Retina (tissue), 1 donor: Measurements from ENCODE around the gene METTL2B.
"Not testable (repeated sequence)": the region's sequence is repeated elsewhere in the genome, so short reads cannot be mapped to it uniquely, and the experiment has no call there.

ENCODE experiments used
- DNase-seq: peaks from one replicate; pipeline ENCODE4 v3.0.0-alpha.2; 2016

The METTL2B gene

DNA sequence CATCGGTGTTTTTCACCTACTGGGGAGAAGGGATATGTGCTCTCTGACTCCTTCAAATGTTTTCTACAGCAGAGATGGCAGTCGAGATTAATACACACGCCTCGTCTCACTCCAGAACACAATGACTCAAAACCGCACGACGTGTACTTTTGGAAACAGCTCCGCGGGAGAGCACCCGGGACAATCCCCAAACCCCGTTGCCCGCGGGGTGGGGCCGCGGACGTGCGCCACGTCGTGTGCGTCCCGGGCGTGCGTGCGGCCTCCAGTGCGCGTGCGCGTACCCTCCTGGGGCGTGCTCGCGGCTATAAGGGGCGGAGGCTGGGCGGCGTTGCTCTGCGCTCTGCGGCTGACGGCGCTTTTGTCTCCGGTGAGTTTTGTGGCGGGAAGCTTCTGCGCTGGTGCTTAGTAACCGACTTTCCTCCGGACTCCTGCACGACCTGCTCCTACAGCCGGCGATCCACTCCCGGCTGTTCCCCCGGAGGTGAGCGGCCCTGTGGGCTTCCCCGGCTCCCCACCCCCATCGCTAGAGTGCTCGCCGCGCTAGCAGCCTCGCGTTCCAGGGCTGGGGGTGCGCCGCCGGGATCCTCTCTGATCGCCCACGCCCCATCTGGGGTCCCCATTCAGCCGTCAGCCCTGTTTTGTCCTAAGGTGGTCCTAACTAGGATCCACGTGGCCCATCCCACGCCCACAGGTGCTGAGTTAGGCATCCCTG lies 20.8 kb upstream of the METTL2B start, which contains the start of gene HILPDA:
Gene HILPDA (plus strand): TSS at position 336 of the 712 bp plus-strand sequence. CDS start 1,391 bp downstream, outside the sequence.
- peak; percentile 96 for DNase-seq

DNA sequence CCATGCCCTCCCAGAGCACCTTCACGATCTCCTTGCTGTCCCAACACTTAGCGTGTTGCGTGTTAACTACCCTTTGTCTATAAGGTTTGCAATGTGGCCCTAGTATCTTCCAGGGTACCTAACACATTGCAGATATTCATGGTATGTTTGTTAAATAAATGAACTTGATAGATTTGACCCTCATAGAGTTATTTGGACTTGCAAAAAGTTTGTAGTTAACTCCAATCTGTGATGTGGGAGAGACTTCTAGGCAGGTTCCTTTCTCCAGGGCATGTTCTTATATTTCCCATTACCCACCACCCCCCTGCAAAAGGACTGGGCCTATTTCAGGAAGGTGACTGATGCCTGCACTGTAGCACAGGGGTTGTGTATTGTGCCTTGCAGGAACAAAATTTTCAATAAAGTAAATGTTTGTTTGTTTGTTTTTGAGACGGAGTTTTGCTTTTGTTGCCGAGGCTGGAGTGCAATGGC lies 20.3 kb upstream of the METTL2B start:
- DNase-seq = no peak

DNA sequence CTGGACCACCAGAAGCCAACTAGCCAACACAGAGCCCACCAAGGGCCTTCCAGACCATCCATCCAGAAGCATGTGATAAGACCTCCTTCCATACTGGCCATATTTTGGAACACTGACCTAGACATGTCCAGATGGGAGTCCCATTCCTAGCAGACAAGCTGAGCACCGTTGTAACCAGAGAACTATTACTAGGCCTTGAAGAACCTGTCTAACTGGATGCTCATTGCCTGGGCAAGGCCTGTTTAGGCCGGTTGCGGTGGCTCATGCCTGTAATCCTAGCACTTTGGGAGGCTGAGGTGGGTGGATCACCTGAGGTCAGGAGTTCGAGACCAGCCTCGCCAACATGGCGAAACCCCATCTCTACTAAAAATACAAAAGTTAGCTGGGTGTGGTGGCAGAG lies 19.2 kb upstream of the METTL2B start:
- not testable (repeated sequence) for DNase-seq

DNA sequence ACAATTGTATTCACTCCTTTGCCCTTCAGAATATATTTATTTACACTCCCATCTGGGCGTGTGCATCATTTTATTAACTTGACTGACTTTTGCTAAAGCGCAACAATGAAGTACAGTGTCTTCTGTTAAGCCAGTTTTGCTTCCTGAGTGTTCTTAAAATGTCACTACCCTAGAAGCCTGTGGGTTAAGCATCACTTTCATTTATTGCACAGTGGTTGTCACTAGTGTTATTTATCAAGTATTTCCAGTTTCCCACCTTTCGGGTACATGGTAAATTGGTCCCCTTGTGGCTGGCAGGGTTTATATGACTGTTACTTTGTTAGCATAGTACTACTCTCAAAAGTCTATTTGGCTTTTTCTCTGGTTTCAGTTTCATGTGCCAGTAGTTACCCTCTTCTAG lies 17.6 kb upstream of the METTL2B start:
- DNase-seq = no peak

DNA sequence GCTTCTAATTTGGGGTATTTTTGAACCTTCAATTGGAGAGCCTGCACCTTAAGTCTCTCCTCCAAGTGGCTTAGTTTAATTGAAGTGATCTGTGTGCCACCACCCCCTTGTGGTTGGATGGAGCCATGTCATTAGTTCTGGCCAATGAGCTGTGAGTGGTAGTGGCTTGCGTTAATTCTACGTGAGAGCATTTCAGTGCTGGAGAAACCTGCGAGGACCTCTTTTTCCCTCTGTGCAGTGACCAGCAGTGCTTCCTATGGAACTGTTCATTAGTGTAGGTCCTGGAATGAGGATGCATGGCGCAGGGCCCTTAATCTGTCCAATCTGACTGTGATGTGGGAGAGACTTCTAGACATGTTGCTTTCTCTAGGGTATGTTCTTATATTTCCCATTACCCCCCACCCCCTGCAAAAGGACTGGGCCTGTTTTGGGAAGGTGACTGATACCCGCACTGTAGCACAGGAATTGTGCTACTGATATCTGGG lies 17.1 kb upstream of the METTL2B start:
- peak; percentile 66 for DNase-seq

DNA sequence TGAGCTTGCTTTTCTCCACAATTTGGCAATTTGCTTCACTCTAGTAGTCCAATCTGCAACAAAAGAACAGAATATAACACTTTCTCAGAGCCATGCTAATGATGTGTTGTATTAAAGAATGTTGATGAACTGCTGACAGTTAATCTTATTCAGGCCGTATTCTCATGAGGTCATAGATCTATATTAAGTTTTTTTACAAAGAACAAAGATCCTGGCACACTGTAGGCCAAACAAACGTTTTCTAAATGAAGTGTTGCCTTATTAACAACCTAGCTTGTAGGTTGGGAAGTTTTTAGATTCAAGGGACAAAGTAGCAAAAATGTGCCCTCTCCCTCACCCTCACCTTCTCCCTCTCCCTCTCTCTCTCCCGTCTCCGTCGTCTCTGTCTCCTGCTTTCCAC lies 14.1 kb upstream of the METTL2B start:
- DNase-seq = no peak

DNA sequence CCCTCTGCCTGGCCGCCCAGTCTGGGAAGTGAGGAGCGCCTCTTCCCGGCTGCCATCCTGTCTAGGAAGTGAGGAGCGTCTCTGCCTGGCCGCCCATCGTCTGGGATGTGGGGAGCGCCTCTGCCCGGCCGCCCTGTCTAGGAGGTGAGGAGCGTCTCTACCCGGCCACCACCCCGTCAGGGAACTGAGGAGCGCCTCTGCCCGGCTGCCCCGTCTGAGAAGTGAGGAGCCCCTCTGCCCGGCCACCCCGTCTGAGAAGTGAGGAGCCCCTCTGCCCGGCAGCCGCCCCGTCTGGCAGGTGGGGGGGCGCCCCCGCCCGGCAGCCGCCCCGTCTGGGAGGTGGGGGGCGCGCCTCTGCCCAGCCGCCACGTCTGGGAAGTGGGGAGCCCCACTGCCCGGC lies 13.2 kb upstream of the METTL2B start:
- not testable (repeated sequence) for DNase-seq

DNA sequence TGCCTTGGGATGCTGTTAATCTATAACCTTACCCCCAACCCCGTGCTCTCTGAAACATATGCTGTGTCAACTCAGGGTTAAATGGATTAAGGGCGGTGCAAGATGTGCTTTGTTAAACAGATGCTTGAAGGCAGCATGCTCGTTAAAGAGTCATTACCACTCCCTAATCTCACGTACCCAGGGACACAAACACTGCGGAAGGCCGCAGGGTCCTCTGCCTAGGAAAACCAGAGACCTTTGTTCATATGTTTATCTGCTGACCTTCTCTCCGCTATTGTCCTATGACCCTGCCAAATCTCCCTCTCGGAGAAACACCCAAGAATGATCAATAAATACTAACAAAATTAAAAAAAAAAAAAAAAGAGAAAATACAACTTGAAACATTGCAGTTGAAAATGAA lies 12.6 kb upstream of the METTL2B start:
- DNase-seq = not testable (repeated sequence)

DNA sequence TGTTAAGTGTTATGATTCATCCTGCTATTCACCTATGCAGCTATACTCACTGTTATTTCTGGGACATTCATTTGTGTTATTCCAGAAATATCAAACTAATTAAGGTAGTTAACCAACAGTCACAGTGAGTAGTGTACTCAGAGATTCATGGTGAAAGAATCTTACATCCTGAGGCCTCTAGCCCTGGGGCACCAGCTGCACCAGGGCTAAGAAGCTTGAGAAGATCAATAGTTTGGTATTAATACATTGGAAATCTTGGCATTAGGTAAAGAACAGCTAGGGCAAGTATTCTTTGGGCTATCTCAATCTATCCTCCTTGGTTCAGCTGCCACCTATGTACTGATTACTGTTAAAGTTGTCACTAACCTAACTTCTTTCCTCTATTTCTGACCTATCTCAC lies 9.7 kb upstream of the METTL2B start:
- DNase-seq = not testable (repeated sequence)

DNA sequence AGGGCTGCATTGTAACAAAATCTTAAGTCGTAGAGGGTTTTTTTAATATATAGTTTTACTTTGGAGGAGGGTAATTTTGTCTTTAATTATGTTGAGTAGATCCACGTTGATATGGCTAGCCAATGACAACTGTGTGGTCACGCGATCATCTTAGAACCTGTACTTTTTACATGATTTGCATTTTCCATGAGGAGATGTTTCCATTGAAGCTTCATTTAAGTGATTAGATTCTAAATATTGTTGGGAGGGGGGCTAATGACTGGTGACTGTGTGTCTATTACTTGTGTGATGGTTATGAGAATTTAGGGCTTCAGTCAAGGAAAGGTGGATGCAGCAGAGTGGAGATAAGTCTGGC lies 765 bp downstream of the METTL2B start:
- not testable (repeated sequence) for DNase-seq

DNA sequence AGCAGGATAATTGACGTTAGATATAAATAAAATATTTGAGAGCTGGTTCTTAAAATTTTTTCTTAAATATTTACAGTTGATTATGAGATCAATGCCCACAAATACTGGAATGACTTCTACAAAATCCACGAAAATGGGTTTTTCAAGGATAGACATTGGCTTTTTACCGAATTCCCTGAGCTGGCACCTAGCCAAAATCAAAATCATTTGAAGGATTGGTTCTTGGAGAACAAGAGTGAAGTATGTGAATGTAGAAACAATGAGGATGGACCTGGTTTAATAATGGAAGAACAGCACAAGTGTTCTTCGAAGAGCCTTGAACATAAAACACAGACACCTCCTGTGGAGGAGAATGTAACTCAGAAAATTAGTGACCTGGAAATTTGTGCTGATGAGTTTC lies 2.5 kb downstream of the METTL2B start:
- DNase-seq = not testable (repeated sequence)

DNA sequence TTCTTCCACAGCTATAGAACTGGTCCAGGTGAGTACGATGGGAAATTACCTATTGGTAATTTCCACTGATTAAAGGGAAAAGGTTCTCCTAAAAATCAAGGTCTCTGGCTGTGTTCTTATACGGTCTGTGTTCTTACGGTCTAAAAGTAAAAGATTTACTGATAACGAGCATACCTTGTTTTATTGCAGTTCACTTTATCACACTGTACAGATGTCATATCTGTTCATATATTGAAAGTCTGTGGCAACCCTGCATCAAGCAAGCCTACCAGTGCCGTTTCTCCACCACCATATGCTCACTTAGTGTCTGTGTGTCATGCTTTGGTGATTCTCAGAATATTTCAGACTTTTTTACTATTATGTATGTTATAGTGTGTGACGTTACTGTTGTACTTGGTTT lies 11.6 kb downstream of the METTL2B start:
- not testable (repeated sequence) for DNase-seq

DNA sequence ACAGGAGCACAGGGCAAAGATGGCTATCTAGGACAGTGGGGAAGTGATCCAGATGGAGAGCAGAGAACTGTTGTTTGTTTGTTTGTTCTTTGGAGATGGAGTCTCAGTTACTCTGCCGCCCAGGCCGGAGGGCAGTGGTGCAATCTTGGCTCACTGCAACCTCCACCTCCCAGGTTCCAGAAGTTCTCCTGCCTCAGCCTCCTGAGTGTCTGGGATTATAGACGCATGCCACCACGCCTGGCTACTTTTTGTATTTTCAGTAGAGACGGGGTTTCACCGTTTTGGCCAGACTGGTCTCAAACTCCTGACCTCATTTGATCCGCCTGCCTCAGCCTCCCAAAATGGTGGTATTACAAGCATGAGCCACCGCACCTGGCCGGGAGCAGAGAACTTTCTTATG lies 20.9 kb downstream of the METTL2B start:
- DNase-seq = no peak

DNA sequence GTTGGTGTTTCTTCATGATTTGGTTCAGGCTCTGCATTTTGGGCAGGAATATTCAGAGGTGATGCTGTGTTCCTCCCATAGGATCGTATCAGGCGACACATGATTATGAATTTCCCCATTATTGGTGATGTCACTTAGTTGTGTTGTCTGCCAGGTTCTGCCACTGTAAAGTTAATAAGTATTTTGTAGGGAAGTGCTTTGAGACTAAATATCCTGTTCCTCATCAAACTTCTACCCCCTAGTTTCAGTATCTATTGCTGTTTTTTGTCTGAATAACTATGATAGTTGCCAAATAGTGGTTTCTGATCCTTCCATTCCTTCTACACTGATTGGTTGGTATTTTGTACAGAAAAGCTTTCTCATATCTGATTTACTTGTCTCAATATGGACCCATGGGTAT lies 28.9 kb downstream of the METTL2B start:
- not testable (repeated sequence) for DNase-seq

DNA sequence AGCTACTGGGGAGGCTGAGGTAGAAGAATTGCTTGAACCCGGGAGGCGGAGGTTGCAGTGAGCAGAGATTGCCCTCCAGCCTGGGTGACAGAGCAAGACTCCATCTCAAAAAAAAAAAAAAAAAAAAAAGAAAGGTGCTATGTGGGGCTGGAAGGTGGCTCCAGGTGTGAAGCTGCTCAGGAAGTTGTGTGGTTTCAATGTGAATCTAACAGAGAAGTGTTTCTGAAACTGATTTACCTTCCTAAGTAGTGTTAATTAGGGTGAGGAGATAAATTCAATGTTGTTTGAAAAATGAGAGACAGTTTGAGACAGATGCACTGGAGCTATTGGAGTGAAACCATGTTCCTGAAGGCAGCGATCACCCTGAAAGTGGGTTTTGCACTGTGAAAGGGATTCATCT lies 30.3 kb downstream of the METTL2B start:
- not testable (repeated sequence) for DNase-seq

DNA sequence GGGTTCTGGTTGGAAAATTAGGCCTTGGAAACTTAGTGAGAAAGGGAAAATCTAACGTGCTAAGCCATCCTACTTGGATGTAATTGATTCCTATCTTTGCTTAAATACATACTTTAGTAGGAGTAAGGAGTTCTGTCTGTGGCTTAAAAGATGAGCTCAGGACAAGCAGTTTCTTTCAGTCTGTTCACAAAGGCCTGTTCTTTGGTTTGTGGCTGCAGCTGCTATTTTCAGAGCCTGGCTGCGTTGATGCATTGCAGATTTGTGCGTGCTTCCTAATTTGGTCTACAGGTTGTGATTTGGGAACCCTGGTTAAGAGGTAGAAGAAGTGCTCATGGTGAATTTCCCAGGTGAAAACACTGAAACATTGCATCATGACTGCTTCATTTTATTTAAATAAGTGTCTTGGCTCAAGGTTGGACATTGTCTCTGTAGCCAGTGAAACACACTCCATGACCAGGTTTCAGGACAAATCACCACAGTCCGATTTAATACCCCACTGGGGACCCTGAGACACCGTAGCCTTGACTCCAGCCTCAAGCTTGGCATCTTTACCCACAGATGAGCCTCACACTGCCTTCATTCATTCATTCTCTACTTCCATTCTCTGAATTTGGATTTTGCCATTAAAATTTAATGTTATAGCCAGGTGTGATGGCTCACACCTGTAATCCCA lies 30.9 kb downstream of the METTL2B start:
- not testable (repeated sequence) for DNase-seq

DNA sequence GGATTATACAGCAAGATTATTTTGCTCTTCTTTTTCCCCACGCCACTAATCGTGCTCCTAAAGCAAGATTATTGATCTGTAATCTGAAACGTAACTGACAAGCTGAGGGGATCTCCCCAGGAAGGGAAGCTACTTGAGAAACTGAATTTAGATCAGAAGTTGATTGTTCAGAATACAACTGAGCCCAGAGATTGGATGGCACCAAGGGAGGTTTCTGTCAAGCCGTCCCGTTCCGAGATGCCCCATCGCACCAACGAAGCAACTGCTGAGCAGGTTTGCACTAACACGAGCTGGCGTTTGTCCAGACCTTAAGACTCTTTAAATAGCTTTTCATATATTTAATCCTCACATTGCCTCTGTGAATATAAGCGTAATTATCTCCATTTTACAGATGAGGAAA lies 35.1 kb downstream of the METTL2B start:
- not testable (repeated sequence) for DNase-seq

DNA sequence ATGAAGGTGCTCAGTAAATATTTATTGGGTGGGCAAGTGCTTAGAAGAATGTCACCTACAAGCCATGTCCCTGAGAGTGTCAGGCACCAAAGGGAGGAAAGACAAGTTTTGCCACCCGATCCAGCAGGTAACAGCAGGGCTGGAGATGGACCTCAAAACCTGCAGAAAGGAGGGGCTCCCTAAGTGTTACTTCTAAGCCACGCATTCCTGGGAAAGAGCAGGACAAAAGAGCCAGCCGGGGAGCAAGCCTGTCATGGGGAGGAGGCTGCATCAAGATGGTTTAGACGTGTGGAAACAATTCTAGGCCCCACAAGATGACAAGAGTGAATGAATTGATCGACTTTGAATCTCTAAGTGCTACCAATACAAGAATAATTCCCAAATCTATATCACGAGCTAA lies 38.7 kb downstream of the METTL2B start:
- DNase-seq = not testable (repeated sequence)

DNA sequence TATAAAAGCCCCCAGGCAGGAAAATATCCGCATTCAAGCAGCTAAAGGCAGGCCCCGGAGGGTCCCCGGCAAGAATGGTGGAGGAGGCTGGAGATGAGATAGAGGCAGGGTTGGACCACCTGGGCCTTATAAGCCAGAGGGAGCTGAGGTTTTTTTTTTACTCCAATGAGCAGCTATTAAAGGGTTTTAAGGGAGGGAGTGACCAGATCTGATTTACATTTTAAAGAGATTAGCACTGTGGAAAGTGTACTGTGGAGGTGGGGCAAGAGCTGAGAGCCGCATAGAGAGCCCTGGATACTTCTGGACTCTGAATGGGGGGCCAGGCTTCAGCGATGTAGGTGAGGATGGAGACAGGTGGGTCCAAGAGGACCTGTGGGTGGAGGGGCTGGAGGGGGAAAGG lies 40.5 kb downstream of the METTL2B start:
- not testable (repeated sequence) for DNase-seq

DNA sequence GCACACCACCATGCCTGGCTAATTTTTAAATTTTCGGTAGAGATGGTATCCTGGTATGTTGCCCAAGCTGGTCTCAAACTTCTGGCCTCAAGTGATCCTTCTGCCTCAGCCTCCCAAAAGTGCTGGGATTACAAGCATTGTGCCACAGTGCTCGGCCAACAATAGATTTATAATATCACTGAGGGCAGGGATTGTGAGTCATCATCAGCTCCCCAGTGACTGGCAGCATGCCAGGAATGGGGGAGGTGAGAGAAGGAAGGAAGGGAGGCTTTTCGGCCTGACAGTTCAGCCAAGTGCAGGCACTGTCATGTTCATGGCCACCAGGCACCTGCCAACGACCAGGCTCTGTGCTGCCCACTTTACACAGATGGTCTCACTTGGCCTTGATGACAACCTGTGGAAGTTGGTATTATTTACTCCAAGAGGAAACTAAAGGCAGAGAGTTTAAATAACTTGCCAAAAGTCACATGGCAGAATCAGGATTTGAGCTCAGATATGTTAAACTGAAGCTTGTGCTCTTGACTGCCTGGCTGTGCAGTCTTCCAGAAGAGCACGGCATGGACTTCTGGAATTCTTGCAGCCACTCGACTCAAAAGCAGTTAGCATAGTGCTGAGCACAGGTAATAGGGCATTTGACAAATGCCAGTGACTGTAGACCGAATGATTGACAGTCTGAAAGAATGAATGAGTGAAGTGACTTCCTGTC lies 46.8 kb downstream of the METTL2B start:
- DNase-seq = peak; percentile 41

DNA sequence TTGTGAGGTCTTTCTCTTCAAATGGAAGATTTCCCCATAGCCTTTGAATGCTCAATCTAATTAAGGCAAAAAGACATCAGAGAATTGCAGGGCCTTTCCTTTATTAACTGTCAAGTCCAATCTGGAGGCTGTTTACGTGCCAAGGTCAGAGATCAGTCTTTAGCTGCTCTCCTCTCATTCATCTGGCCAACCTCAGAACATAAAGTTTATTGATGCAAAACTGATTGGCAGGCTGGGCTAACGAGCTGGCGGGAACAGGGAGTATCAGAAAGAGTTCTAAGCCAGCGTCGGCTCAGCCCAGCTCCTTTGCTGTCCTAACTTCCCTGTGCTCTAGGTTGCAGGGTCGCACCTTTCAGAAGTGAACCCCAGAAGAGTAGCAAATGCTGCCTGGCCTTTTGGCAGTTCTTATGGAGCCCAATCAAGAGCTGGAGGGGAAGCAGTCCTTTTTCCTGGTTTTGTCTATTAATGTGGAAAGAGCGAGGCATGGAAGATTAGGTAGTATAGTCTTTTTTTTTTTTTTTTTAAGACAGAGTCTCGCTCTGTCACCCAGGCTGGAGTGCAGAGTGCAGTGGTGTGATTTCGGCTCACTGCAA lies 47.5 kb downstream of the METTL2B start:
- DNase-seq = peak; percentile 38

DNA sequence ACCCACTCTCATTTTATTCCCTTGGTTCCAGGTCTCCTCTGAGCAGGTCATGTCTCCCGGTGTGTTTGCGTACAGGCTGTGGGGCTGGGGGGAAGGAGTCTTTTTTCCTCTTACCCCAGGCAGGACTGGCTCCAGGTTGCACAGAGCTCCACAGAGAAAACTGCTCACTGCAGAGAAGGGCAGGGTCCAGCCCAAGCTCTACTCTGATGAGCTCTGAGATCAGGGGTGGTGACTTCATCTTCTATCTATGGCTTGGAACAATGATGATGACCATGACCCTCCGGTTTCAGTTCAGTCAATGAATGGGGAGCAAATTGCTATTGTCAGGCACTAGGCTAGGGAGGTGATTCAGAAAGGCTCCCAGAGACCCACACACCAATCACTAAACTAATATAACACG lies 49.0 kb downstream of the METTL2B start:
- DNase-seq = not testable (repeated sequence)

DNA sequence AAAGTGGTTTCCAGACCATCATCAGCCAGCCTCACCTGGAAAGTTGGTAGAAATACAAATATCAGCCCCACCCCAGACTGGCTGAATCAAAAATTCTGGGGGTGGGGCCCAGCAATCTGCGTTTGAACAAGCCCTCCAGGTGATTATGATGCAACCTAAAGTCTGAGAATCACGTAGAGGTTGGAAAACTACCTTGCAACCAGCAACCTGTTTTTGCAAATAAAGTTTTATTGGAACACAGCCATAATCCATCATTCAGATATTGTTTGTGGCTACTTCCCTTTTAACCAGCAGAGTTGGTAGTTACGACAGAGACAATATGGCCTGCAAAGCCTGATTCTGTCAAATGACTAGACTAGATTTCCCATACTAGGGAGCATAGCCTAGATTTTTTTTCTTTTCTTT lies 49.5 kb downstream of the METTL2B start:
- DNase-seq = not testable (repeated sequence)
